Thyroid gland (tissue), 4 donors: Measurements from ENCODE around the gene GALNT15. TPM values are rescaled to one million over a fixed set of nuclear protein-coding genes. Genes with fewer than 3 reads are reported as not detected.

Experiments used
- DNase-seq, 2 donors: peaks; one replicate each; pipeline ENCODE4 v3.0.0-alpha.2; 2019
- H3K27ac ChIP-seq, 3 donors: fragments of 200-600 bp; sonication (generic); 1 replicate in 2 of 3; 2 replicates in 1 of 3; pipeline ENCODE4 v1.5.1; 2016 to 2019; ENCODE audit warnings: mild to moderate bottlenecking in 1 of 3, moderate library complexity in 1 of 3
- H3K27me3 ChIP-seq: fragments of 200-600 bp; sonication (generic); one replicate; pipeline ENCODE4 v1.5.1; 2019
- H3K36me3 ChIP-seq, 2 donors: fragments of 200-600 bp; sonication (generic); one replicate each; pipeline ENCODE4 v1.5.1; 2016 to 2019
- H3K4me1 ChIP-seq, 2 donors: fragments of 200-600 bp; sonication (generic); one replicate each; pipeline ENCODE4 v1.5.1; 2017 to 2019
- H3K4me3 ChIP-seq, 3 donors: fragments of 200-600 bp; sonication (generic); replicated peaks in 1 of 3; 1 replicate in 2 of 3; 2 replicates in 1 of 3; pipeline ENCODE4 v1.5.1; 2016; ENCODE audit warnings: mild to moderate bottlenecking in 1 of 3
- H3K9me3 ChIP-seq: fragments of 200-600 bp; sonication (generic); one replicate; pipeline ENCODE4 v1.5.1; 2017
- CTCF ChIP-seq, 6 experiments: fragments of 200-600 bp in 3 of 6; fragments of 450-650 bp in 3 of 6; sonication (generic) in 3 of 6; IDR thresholded peaks; one replicate each; pipeline ENCODE4 v1.5.1; 2016 to 2019; ENCODE audit warnings: antibody characterized with exemption in 6 of 6, mild to moderate bottlenecking in 2 of 6, inconsistent platforms in 1 of 6, moderate library complexity in 1 of 6
- POLR2A ChIP-seq, 2 donors: fragments of 450-650 bp; IDR thresholded peaks; one replicate each; pipeline ENCODE4 v1.6.1; 2017; ENCODE audit warnings: antibody characterized with exemption in 2 of 2, mild to moderate bottlenecking in 2 of 2, moderate library complexity in 1 of 2
- WGBS, 2 donors: methylation state at CpG; one replicate each; pipeline ENCODE4 v1.1.5; 2017; 5-methylcytosine and 5-hydroxymethylcytosine counted together
- intact Hi-C: fragments of 100-400 bp; cut with DNase I; formaldehyde crosslinking; loops from one replicate; pipeline ENCODE4 v1.15.1; 2023
- total RNA-seq, 4 donors: library from RNA; depleted of rRNA; stranded (reverse); fragments of >200 nt; gene quantifications; one replicate each; pipeline ENCODE4 v1.2.3, GENCODE V29; 2016

Gene GALNT15
- total RNA-seq, 4 donors from 2014 or later: 21.3 to 226 (median 49.4) TPM

GRCh38 chr3:16204751-16205150 is 30.3 kb downstream of the GALNT15 start:
- no peaks in the 10 kb centered on the region for H3K4me1 ChIP-seq
- H3K27me3 ChIP-seq: no peaks in the 10 kb centered on the region
- H3K4me3 ChIP-seq: no peak overlapping the region
- H3K27ac ChIP-seq: no peak overlapping the region
- WGBS, 2 donors: 94 to 98% methylated on average over 14 of the region's 14 CpGs
- H3K36me3 ChIP-seq: peaks cover 0 to 7% of the 10 kb centered on the region in 2 donors
- no peak for DNase-seq
- H3K9me3 ChIP-seq: no peaks in the 10 kb centered on the region
- TF ChIP-seq POLR2A (IDR thresholded peaks at IDR 0.05): no peak
- no peak for TF ChIP-seq CTCF (IDR thresholded peaks at IDR 0.05)
- intact Hi-C loops: no loop called here

- H3K4me1 ChIP-seq: no peaks in the 10 kb centered on the region
- DNase-seq: no peak
- 68 to 81% methylated on average over 11 of the region's 11 CpGs for WGBS, 2 donors
- H3K36me3 ChIP-seq: peaks cover 0 to 4% of the 10 kb centered on the region in 2 donors
- intact Hi-C loops: no loop called here
- H3K4me3 ChIP-seq: no peak overlapping the region
- TF ChIP-seq POLR2A (IDR thresholded peaks at IDR 0.05) (no peak), CTCF (IDR thresholded peaks at IDR 0.05) (no peak)
- H3K27me3 ChIP-seq: no peaks in the 10 kb centered on the region
- H3K9me3 ChIP-seq: no peaks in the 10 kb centered on the region
- H3K27ac ChIP-seq: no peak overlapping the region
Observed at GRCh38 chr3:16205156-16205870, 30.8 kb downstream of the GALNT15 start.

DNA sequence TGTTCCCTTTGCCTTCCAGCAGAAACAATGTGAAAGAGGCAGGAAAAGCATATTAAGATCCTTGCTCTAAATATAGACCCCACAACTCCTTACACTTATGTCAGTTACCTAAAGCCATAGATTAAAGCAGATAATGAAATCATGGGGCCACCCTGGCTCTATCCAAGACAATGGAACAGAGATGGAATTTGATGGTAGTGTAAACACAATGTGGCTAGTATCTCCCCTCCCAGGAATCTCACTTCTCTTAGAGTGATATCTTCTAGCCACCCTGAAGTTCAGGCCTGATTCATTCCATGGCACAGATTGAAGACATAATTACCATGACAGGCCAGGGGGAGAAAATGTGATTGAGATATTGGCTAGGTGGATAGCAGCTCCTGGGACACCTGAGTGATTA is 32.6 kb downstream of the GALNT15 start:
- no peak for DNase-seq
- no peaks in the 10 kb centered on the region for H3K4me1 ChIP-seq
- no peak for TF ChIP-seq POLR2A (IDR thresholded peaks at IDR 0.05)
- TF ChIP-seq CTCF (IDR thresholded peaks at IDR 0.05): no peak
- no peaks in the 10 kb centered on the region for H3K36me3 ChIP-seq
- H3K27ac ChIP-seq: no peak overlapping the region
- no peak overlapping the region for H3K4me3 ChIP-seq
- intact Hi-C loops: no loop called here
- H3K9me3 ChIP-seq: no peaks in the 10 kb centered on the region
- H3K27me3 ChIP-seq: no peaks in the 10 kb centered on the region

- H3K4me3 ChIP-seq: no peak overlapping the region
- TF ChIP-seq CTCF (IDR thresholded peaks at IDR 0.05) (no peak), POLR2A (IDR thresholded peaks at IDR 0.05) (no peak)
- H3K9me3 ChIP-seq: no peaks in the 10 kb centered on the region
- H3K27me3 ChIP-seq: no peaks in the 10 kb centered on the region
- H3K27ac ChIP-seq: no peak overlapping the region
- WGBS, 2 donors: 86% methylated on average over 9 of the region's 9 CpGs
- intact Hi-C loops: no loop called here
- no peaks in the 10 kb centered on the region for H3K36me3 ChIP-seq
- H3K4me1 ChIP-seq: no peaks in the 10 kb centered on the region
- no peak for DNase-seq
Observed at GRCh38 chr3:16211176-16211904, 36.9 kb downstream of the GALNT15 start.

DNA sequence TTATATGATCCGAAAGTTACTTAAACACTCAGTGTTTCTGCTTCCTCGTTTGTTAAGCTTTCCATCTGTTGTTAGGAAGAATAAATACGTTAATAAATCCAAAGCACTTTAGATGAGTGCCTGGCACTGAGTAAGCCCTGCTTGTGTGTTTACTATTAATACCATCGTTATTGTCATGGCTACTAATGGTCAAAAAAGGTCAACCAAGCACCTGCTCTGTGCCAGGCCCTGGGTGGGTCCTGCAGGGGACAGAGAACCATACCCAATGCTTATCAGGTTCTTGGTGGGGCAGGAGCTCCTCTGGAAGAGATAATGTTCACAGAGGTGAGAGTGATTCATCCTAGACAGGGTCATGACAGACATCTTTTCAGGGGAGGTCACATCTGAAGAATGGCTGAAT is 39.9 kb downstream of the GALNT15 start:
- DNase-seq: no peak
- H3K36me3 ChIP-seq: peaks cover 0 to 3% of the 10 kb centered on the region in 2 donors
- 77 to 95% methylated on average over 4 of the region's 4 CpGs for WGBS, 2 donors
- no peaks in the 10 kb centered on the region for H3K4me1 ChIP-seq
- intact Hi-C loops: no loop called here
- TF ChIP-seq POLR2A (IDR thresholded peaks at IDR 0.05) (no peak), CTCF (IDR thresholded peaks at IDR 0.05) (no peak)
- H3K9me3 ChIP-seq: no peaks in the 10 kb centered on the region
- H3K27me3 ChIP-seq: no peaks in the 10 kb centered on the region
- no peak overlapping the region for H3K4me3 ChIP-seq
- no peak overlapping the region for H3K27ac ChIP-seq
